Uterus (tissue), 2 donors: ENCODE results near the gene NXN.

Experiments
- POLR2A ChIP-seq, 2 donors: fragments of 450-650 bp; IDR thresholded peaks; one replicate each; pipeline ENCODE4 v1.6.1; 2016; ENCODE audit warnings: antibody characterized with exemption in 2 of 2, mild to moderate bottlenecking in 1 of 2, moderate library complexity in 1 of 2
- TF ChIP-seq, protein P1 (sequence below), 4 experiments: fragments of 200-600 bp in 2 of 4; fragments of 450-650 bp in 2 of 4; sonication (generic) in 2 of 4; IDR thresholded peaks; one replicate each; pipeline ENCODE4 v1.5.1; 2016 to 2019; ENCODE audit warnings: antibody characterized with exemption in 4 of 4, mild to moderate bottlenecking in 2 of 4, moderate library complexity in 1 of 4

DNA sequence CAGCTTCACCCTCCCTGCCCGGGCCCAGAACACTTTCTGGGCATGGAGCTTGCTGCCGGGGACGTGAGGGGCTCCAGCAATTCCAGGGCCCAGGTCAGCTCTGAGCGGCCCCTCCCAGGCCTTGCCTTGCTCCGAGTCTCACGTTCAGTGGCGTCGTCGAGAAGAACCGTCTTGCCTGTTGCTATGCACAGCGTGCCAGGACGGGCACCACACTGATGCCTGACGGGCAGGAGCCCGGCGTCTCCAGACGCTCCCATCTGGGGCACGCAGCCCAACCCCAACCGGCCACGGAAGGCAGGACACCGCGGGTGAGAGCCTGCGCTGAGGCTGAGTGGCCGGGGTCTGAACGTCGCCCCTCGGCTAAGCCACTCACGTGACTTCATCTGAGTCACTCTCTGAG is 44.5 kb upstream of the NXN start:
- TF ChIP-seq, protein P1, sequence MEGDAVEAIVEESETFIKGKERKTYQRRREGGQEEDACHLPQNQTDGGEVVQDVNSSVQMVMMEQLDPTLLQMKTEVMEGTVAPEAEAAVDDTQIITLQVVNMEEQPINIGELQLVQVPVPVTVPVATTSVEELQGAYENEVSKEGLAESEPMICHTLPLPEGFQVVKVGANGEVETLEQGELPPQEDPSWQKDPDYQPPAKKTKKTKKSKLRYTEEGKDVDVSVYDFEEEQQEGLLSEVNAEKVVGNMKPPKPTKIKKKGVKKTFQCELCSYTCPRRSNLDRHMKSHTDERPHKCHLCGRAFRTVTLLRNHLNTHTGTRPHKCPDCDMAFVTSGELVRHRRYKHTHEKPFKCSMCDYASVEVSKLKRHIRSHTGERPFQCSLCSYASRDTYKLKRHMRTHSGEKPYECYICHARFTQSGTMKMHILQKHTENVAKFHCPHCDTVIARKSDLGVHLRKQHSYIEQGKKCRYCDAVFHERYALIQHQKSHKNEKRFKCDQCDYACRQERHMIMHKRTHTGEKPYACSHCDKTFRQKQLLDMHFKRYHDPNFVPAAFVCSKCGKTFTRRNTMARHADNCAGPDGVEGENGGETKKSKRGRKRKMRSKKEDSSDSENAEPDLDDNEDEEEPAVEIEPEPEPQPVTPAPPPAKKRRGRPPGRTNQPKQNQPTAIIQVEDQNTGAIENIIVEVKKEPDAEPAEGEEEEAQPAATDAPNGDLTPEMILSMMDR (IDR thresholded peaks at IDR 0.05), result no peak
- TF ChIP-seq POLR2A (IDR thresholded peaks at IDR 0.05), result no peak
